NCI-H1417 treated with DMSO at 0.1 percent for 48 hours (cell line): ENCODE results near the gene CCL4.
"Not testable (repeated sequence)": the region's sequence is repeated elsewhere in the genome, so short reads cannot be mapped to it uniquely, and the experiment has no call there.

Experiments
- DNase-seq: peaks from one replicate; lab custom pipeline; 2025; lab: John Stamatoyannopoulos, UW

The CCL4 gene

DNA sequence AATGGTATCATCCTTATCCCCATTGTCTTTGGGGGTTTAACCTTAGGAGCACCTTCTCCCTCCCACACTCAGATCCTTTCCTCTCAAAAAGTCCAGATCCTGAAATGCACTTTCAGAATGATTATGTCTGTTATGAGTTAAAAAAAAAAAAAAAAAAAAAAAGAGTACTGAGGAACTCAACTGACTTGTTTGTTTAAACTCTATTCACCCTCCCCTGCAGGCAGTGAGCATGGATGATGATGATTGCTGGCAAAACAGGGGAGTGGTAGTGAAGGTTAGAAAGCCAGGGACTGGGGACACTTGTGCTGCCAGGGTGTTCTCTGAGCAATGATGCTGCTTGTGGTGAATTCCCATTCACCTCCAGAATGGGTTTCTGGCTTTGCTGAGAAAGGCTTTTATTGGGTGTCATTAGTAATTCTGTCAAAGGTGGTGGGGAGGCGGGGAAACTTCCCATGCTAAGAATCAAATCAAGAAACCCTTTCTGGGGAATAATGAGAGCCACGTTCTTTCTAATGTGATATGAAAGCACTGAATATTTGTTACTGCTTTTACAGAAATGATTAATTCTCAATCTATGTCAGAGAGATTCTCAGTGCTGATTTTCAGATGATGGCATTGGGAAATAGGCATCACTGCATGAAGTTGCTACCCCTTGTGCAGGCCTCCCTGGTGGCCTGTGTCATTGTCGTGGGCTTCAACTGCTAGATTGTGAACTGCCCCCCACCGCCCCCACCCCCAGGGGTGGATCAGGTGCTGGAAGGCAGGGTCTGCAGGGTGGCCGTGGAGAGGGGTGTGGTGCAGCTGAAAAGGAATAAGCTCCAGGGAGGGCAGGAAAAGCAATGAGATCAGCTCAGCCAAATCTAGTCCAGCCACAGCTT, 14.1 kb downstream of the CCL4 start:
- DNase-seq = no peak

DNA sequence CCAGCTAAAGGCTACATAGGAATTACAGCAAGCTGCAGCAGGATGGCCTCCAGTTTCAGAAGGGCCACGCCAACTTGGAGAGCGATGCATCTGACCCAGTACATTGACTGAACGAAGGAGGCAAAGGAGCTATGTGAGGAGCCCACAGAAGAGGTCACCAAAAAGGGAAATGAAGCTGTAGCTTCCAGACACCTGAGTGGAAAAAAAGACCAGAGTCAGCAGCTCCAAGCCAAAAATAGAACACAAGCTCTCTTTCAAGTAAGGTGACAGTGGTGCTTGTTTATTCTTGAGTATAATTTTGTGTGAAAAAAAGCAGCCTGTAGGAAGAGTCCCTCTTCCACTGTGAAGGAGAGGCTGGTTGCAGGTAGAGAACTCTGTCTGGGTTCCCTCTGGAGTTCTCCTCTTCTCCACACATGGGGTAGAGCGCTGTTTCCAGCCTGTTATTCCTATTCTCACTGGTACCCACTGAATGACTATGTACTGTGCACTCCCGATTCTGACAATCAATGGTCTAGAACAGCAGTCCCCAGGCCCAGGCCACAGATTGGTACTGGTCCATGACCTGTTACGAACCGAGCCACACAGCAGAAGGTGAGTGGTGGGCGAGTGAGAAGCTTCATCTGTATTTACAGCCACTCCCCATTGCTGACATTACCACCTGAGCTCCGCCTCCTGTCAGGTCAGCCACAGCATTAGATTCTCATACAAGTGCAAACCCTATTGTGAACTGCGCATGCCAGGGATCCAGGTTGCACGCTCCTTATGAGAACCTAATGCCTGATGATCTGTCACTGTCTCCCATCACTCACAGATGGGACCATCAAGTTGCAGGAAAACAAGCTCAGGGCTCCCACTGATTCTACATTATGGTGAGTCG, 15.1 kb downstream of the CCL4 start:
- no peak for DNase-seq

DNA sequence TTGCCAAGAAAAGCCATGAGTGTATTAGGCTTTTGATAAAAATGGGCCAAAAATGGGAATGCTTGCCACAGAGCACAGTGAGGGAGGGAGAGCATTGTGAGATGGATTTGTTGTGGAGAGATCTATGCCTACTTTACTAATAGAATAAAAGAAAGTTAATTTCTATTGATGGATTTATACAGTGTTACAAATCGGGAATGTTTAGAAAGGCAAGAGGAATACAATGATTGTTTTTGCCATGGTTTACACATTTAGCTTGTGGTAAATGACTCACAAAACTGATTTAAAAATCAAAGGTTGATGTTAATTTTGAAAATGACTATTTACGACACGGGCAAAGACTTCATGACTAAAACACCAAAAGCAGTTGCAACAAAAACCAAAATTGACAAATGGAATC, 16.6 kb downstream of the CCL4 start:
- no peak for DNase-seq

DNA sequence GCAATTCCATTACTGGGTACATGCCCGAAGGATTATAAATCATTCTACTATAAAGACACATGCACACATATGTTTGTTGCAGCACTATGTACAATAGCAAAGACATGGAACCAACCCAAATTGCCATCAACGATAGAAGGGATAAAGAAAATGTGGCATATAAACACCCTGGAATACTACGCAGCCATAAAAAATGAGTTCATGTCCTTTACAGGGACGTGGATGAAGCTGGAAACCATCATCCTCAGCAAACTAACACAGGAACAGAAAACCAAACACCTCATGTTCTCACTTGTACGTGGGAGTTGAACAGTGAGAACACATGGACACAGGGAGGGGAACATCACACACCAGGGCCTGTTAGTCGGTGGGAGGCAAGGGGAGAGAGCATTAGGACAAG, 17.5 kb downstream of the CCL4 start:
- DNase-seq = not testable (repeated sequence)

DNA sequence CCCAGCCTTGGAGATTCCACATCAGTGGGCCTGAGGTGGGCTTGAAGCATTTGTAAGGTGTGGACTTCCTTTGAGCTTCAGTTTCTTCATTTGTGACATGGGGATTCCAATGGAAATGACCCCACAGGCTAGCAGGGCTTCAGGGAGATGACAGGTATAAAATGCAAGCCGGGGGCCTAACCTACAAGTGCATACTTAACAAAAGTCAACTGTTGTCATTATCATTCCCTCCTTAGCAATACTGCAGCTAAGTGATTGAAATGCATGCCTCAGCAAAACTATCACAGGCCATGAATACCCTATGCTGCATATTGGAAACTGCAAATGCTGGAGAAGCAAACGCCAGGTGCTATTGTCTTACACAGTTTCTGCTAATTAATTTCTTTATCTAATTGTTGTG, 19.8 kb downstream of the CCL4 start:
- no peak for DNase-seq

DNA sequence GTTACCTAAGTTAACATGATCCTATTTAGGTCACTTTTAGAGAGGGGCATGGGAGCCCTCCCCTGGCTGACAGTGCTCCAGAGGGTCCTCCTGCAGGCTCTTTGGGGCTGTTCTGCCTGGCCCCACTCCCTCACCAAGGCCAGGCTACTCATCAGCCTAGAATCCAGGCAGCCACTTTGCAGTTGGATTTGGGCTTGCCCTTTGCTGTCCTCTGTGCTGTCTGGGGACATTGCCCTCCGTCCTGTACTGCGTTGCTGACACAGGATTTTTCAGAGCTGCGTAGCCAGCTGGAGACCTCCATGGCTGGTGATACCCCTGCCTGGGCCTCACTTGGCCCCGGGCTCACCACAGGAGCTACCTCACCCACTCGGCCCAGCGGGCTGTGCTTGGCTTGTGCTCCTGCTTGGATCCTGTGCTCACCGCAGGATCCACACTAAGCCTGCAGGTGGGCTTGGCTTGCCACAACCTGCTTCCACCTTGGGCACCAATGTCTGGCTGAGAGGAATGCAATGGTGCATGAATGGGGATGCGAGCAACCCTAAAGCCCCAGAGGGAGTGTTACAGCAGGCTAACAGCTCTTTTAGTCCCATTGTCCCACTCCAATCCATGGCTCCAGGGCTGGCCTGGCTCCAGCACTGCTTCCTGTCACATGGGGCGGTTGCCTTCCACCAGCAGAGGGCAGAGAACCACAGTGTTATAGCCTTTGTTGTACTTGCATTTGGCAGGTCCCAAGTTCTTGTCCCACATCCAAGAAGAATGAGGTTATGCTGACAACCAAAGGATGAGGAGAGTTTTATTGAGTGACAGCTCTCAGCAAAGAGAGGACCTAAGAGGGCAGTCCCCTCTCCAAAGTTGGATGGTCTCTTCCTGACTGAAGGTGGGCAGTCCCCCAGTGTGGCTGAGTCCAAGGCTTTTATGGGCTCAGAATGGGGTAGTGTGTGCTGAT, 21.5 kb downstream of the CCL4 start:
- DNase-seq = no peak

DNA sequence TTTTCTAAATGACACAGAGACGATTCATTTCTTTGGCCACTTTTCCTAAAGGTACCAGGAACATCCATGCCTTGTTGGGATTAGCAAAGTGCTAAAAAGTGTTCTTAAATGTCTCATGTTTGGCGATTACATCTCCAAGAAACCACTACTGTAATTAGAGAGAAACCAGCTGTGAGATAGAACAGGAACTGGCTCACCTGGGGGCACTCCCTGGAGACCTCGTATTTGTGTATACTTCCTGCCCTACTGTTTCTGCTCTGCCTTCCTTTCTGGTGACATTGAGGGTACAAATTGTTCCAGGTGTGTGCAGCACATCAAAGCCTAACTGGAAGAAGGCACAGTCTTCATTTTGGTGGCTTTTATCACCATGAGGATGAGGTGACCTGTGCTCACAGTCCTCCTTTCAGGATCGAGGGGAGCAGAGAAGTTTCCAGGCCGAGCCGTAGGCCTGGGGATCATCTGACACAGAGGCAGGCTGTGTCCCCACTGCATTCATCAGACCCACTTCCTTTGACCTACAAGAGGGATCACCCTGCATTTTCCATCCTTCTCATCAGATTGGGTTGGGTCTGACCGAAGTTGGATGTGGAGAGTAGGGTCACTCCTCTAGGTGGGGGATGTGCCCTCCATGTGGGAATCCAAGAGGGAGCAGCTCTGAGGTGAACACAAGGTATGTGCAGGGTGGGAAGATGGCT, 23.7 kb downstream of the CCL4 start:
- DNase-seq = no peak

DNA sequence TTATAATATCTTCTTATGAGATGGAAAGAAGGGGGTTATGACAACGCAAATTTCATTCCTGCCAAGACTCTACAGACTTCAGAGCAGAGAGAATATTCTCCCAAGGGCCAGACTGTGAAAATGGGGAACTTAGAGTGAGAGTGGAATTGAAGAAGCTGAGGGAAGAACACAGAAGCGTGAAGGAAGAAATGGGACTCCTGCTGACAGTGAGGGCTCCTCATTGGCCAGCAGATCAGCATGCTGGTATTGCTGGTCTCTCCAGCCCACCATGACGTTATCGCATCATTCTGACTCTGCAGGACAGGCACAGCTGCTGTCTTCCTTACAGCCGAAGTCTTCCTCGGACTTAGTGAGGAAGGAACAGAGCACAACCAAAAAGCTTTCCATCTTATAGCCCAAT, 24.3 kb downstream of the CCL4 start:
- no peak for DNase-seq

DNA sequence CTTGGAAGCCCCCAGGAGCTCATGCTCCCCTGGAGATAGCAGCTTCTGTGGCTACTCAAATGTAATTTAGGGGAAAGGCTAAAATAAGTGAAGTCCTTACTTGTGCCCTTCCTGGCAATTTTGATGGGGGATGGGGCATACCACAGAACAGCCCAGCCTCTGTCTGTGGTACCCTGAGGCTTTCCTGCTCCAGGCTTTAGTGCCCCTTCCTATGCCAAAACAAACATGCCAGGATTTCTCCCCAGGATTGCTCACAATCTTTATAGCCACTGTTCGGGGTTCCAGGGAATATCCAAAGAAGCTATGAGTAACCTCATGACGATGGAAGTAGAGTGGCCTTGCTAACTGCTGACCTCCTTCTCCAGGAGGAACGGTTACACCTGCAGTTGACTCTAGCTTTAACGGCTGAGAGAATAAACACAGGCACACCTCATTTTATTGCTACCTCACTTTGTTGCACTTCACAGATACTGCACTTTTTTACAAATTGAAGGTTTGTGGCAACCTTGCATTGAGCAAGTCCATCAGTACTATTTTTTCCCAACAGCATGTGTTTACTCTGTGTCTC, 24.9 kb downstream of the CCL4 start:
- no peak for DNase-seq

DNA sequence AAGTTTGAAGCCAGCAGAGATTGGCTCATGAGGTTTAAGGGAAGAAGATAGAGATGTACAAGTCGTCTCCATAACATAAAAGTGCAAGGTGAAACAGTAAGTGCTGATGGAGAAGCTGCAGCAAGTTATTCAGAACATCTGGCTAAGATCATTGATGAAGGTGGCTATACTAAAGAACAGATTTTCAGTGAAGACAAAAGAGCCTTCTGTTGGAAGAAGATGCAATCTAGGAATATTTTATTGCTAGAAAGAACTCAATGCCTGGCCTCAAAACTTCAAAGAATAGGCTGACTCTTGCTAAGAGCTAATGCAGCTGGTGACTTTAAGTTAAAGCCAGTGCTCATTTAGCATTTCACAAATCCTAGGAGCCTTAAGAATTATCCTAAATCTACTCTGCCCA, 26.0 kb downstream of the CCL4 start:
- no peak for DNase-seq

DNA sequence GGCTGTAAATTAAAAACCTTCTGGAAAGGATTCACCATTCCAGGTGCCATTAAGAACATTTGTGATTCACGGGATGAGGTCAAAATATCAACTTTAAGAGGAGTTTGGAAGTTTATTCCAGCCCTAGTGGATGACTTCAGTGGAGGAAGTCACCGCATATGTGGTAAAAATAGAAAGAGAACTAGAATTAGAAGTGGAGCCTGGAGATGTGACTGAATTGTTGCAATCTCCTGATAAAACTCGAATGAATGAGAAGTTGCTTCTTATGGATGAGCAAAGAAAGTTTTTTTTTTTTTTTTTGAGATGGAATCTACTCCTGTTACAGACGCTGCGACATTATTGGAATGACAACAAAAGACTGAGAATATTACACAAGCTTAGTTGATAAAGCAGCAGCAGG, 26.7 kb downstream of the CCL4 start:
- DNase-seq = no peak

DNA sequence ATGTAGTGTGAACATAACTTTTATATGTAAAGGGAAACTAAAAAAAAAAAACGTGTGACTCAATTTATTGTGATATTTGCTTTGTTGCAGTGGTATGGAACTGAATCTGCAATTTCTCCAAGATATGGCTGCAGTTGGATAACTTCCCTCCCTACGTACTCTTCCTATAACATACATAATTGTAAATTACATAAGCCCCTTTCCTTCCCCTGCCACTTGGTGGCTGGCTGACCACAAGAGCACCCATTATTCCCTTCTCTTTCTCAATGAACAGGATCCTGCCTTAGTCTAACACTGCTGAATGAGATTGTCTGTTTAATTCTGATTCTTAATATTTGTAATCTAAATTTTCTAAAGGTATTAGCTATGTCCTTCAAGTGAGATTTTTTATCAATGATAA, 27.8 kb downstream of the CCL4 start:
- no peak for DNase-seq

DNA sequence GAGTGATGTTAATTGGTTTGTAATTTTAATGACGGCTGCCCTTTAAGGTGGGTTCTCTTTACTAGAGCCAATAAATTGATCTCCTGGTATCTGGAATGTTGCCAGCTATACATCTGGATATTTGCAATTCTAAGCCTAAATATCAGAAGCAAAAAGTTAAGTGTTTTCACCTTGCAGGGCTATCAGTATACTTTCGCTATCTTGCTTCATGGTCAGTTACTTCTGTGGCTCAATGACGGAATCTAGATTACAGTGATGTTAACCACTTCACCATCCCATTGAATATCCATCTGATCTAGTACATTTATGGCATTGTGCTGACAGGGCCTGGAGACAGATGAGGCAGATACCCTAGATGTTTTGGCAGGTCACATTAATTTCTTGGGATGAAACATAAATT, 28.3 kb downstream of the CCL4 start:
- DNase-seq = no peak

DNA sequence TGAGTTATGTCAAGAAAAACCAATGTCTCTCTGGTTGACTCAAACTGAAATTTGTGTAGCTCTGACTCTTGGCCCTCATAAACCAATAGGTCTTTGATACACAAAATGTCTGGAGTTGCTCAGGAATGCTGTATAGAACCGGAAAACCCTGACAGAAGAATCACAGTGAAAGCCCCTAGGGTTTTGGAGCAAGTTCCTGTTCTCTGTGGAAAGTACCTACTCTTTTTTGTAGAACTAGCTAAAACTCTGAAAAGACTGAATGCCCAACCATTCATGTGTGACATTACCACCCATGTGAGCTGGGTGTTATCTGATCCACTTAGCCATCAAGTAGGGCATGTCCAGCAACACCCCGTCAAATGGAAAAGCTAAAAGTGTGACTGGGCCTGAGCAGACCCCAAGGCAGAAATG, 28.8 kb downstream of the CCL4 start:
- DNase-seq = no peak

DNA sequence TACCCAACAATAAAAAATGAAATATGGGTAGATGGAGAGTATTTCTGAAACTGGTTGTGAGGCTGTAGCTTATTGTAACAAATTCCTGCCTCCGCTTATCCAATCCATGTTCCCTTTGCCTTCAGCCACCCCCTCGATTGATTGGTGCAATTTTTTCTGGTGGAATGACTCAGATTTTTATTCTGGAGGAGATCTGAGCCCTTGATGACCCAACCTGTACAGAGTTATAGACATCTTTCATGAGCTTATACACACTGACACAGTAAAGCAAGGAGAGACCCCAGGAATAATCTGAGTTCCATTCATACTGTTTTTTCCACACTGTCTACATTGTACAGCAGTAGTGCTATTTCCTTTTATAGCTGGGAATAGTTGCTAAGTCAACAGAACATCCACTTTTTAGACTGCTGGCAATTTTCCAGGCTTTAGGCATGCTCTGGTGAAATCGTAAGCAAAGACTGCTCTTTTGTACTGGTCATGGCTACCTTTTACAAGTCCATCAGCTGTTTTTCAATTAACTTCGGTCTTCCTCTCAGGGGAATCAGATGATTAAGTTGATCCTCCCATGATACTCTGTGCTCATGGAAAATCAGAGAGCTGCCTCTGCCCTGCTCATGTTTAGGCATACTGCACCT, 30.1 kb downstream of the CCL4 start:
- no peak for DNase-seq

DNA sequence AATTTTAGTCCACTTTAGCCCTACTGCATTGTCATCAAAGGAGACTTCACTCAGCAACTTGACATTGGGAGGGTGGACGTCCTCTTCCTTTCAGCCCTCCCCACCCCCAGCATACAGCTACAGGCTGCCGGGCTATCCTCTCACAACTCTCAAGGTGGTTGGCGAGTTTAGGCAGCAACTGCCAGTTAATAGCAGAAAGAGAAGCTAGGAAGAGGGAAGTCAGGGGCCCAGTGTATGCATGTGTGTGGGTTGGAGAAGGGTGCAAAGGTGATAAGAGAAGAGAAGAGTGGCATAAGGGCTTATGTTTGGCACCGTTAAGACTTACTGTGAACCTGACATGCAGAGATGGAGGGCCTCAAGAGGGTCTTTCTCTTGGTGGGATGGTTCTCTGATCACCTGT, 31.8 kb downstream of the CCL4 start:
- no peak for DNase-seq

DNA sequence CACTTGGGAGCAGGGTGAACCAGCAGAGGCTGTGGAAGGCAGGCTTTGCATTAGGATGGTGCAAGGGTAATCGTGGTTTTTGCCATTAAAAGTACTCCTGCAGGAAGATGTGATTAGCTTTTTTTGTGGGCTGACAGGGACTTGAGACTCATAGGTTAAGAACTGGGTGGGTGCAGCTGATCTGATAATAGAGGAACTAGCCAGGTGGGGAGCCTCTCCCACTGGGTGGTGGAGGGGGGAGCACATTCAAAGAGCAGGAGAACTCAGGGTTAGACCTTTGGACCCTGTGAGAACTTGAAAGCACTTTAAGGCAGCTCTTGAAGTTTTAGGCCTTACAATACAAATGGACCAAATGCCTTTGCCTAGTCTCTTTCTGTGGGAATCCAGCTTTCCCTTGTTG, 32.4 kb downstream of the CCL4 start:
- DNase-seq = no peak

DNA sequence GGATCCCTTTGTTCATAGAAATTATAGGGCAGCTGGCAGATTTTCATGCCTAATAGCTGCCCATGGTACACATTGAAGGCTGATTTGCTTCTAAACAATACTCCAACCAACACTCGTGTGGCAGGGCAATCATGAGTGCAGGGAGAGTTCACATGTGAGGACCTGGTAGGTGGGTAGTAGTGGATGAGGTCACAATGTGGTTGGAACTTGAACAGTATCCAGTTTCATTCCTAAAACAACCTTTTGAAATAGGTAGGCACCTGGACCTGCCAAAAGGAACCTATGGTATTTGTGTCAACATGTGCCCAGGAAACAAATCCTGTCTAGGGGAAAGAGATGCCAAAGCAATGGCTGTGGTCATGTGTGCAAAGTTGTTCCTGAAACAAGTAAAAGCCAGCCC, 32.8 kb downstream of the CCL4 start:
- DNase-seq = no peak

DNA sequence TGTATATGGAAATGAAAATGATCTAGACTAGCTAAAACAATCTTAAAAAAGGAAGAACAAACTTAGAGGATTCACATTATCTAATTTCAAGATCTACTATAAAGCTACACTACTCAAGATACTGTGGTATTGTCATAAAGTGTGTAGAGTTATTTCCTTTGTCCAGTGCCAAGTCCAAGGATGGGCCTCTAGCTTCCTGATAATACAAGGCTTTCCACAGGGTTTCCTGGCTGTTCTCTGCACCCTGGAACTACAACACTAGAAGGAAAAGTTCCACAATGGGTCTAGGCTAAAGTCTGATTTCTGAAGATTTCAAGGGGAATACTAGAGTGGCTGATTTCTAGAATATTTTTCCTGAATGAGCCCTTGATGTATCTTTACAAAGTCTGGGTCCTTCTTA, 38.6 kb downstream of the CCL4 start:
- no peak for DNase-seq

DNA sequence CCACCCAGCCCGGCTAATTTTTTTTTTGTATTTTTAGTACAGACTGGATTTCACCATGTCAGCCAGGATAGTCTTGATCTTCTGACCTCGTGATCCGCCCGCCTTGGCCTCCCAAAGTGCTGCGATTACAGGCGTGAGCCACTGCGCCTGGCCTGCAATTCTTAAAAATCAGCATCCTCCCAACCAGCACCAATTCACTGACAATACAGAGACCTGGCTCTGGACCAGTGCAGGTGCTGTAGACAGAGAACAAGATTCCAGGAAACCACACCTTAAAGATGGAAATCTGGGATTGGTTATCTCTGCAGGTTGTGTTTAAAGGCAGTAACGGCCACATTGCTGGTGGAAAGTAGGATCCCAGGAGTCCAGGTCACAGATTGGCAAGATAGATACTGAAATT, 39.2 kb downstream of the CCL4 start:
- DNase-seq = no peak

DNA sequence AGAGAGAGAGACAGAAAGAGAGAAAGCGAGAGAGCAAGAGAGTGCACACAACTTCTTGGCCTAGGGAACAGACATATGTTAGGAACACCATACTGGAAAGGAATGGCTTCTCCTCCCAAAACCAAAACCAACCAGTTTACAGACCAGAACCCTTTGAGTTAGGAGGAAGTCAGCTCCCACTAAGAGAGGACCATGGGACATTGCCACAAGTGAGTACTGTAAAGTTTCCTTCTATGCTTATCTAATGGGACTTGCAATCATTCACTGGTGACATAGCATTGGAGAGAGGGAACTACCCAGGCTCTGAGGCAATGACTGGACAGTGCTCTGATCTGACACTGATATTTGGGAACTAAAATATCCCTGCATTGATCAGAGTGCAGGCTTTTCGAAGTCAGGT, 40.4 kb downstream of the CCL4 start:
- no peak for DNase-seq
